OCI-LY1 (cell line): ENCODE data around the gene INSYN1.

Experiments used
- H2AFZ ChIP-seq: fragments of 200-600 bp; sonication (generic), shearing (Covaris generic); 2 replicates; pipeline ENCODE4 v1.6.0; 2014; ENCODE audit warnings: antibody characterized with exemption, mild to moderate bottlenecking, low read length
- H3F3A ChIP-seq: fragments of 200-600 bp; sonication (generic), shearing (Covaris generic); 2 replicates; pipeline ENCODE4 v1.6.0; 2014; ENCODE audit warnings: mild to moderate bottlenecking, antibody characterized with exemption, low read length, moderate library complexity; ENCODE audit not compliant: insufficient read depth
- H3K27ac ChIP-seq: fragments of 200-600 bp; sonication (generic); 2 replicates; pipeline ENCODE4 v1.5.1; 2014; ENCODE audit warnings: low read length, mixed run types, mild to moderate bottlenecking, low read depth; ENCODE audit not compliant: poor library complexity, severe bottlenecking
- H3K27me3 ChIP-seq: fragments of 200-600 bp; sonication (generic); 2 replicates; pipeline ENCODE4 v1.6.0; 2014; ENCODE audit warnings: antibody characterized with exemption, mild to moderate bottlenecking, low read length, moderate library complexity; ENCODE audit not compliant: insufficient read depth
- H3K36me3 ChIP-seq: fragments of 200-600 bp; sonication (generic); 2 replicates; pipeline ENCODE4 v1.6.1; 2014; ENCODE audit warnings: mild to moderate bottlenecking, antibody characterized with exemption, low read length, moderate library complexity, mixed read lengths; ENCODE audit not compliant: insufficient read depth
- H3K4me1 ChIP-seq: fragments of 200-600 bp; sonication (generic); 2 replicates; pipeline ENCODE4 v1.5.1; 2014; ENCODE audit warnings: mild to moderate bottlenecking, low read length, moderate library complexity; ENCODE audit not compliant: insufficient read depth, severe bottlenecking
- H3K4me2 ChIP-seq: fragments of 200-600 bp; sonication (generic), shearing (Covaris generic); 2 replicates; pipeline ENCODE4 v1.6.1; 2014; ENCODE audit warnings: low read length
- H3K4me3 ChIP-seq: fragments of 200-600 bp; sonication (generic); 2 replicates; pipeline ENCODE4 v1.5.1; 2014; ENCODE audit warnings: low read length, low read depth, mild to moderate bottlenecking, mixed read lengths; ENCODE audit not compliant: poor library complexity, severe bottlenecking
- H3K79me2 ChIP-seq: fragments of 200-600 bp; shearing (Covaris generic); 2 replicates; pipeline ENCODE4 v1.6.1; 2016; ENCODE audit warnings: mixed run types, low read length, mixed read lengths; ENCODE audit not compliant: insufficient read depth
- H3K9ac ChIP-seq: fragments of 200-600 bp; sonication (generic), shearing (Covaris generic); 2 replicates; pipeline ENCODE4 v1.6.1; 2014; ENCODE audit warnings: mild to moderate bottlenecking, low read length, mixed read lengths
- H3K9me2 ChIP-seq: fragments of 200-600 bp; sonication (generic), shearing (Covaris generic); 2 replicates; pipeline ENCODE4 v1.6.1; 2014; ENCODE audit warnings: low read depth, mild to moderate bottlenecking, low read length, mixed read lengths
- H3K9me3 ChIP-seq: fragments of 200-600 bp; shearing (Covaris generic); 2 replicates; pipeline ENCODE4 v1.6.1; 2014; ENCODE audit warnings: low read length, mixed read lengths
- H4K20me1 ChIP-seq: fragments of 200-600 bp; sonication (generic), shearing (Covaris generic); 2 replicates; pipeline ENCODE4 v1.6.0; 2016; ENCODE audit warnings: mild to moderate bottlenecking, low read length; ENCODE audit not compliant: insufficient read depth
- CTCF ChIP-seq: fragments of 200-600 bp; sonication (generic), shearing (Covaris generic); IDR thresholded peaks from 2 replicates; pipeline ENCODE4 v1.5.1; 2017; ENCODE audit warnings: mild to moderate bottlenecking, antibody characterized with exemption, low read length, moderate library complexity, mixed read lengths
- EZH2 ChIP-seq: fragments of 200-600 bp; sonication (generic), shearing (Covaris generic); IDR thresholded peaks from 2 replicates; pipeline ENCODE4 v1.8.0; 2017; ENCODE audit warnings: borderline replicate concordance, mixed run types, mild to moderate bottlenecking, antibody characterized with exemption, low read length, moderate library complexity, mixed read lengths

The INSYN1 gene

DNA sequence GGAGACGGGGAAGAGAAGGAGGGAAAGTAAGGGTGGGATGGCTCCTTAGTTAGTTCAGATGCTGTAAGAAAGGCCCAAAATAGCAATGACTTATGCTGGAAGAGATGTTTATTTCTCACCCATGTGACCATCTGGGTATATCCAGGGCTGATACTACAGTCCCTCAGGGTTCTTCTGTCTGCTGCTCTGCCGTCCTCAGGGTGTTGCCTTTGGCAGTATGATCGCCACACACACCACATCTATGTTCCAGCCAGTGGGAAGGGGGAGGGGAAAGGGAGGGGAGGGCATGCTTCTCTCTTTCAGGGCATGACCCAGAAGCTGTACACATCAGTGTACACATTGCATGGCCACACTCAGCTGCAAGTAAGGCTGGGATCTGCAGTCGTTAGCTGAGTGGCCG lies 58.7 kb downstream of the INSYN1 start:
- Histone ChIP-seq H3K4me1 (peaks cover 5% of the 10 kb centered on the region), H2AFZ (no peak overlapping the region), H3K4me3 (no peak overlapping the region), H3K9me3 (no peaks in the 10 kb centered on the region), H3K27me3 (peaks cover 5% of the 10 kb centered on the region; the same call in 1 of the 2 replicates), H3K9ac (no peak overlapping the region), H4K20me1 (no peaks in the 10 kb centered on the region), H3F3A (no peaks in the 10 kb centered on the region), H3K4me2 (no peak overlapping the region), H3K9me2 (no peaks in the 10 kb centered on the region), H3K36me3 (no peaks in the 10 kb centered on the region), H3K79me2 (no peaks in the 10 kb centered on the region), H3K27ac (no peak overlapping the region)
- TF ChIP-seq EZH2, result no peak
- no peak for TF ChIP-seq CTCF

- Histone ChIP-seq H3K9me2 (no peaks in the 10 kb centered on the region), H2AFZ (no peak overlapping the region), H4K20me1 (no peaks in the 10 kb centered on the region), H3K36me3 (no peaks in the 10 kb centered on the region), H3K4me2 (no peak overlapping the region), H3K4me3 (no peak overlapping the region), H3K9me3 (no peaks in the 10 kb centered on the region), H3K79me2 (no peaks in the 10 kb centered on the region), H3F3A (no peaks in the 10 kb centered on the region), H3K4me1 (no peaks in the 10 kb centered on the region), H3K27me3 (peaks cover 11% of the 10 kb centered on the region; the same call in 1 of the 2 replicates), H3K9ac (no peak overlapping the region), H3K27ac (no peak overlapping the region)
- TF ChIP-seq EZH2, result no peak
- TF ChIP-seq CTCF, result no peak
Observed at GRCh38 chr15:73691396-73691795, 61.8 kb downstream of the INSYN1 start.

- Histone ChIP-seq H3K9ac (no peak overlapping the region), H2AFZ (no peak overlapping the region), H3K36me3 (no peaks in the 10 kb centered on the region), H3K79me2 (no peaks in the 10 kb centered on the region), H4K20me1 (no peaks in the 10 kb centered on the region), H3K4me2 (no peak overlapping the region), H3K27ac (no peak overlapping the region), H3F3A (no peaks in the 10 kb centered on the region), H3K4me3 (no peak overlapping the region), H3K9me3 (no peaks in the 10 kb centered on the region), H3K9me2 (no peaks in the 10 kb centered on the region), H3K27me3 (peaks cover 11% of the 10 kb centered on the region; the same call in 1 of the 2 replicates), H3K4me1 (no peaks in the 10 kb centered on the region)
- no peak for TF ChIP-seq CTCF
- no peak for TF ChIP-seq EZH2
Observed at GRCh38 chr15:73688455-73688854, 64.7 kb downstream of the INSYN1 start.
